Endothelial cell of umbilical vein (primary cell): ENCODE results near the gene EMP2.

Experiments used
- CTCF ChIP-seq, 2 donors: IDR thresholded peaks; 1 replicate in 1 of 2; 2 replicates in 1 of 2; pipeline ENCODE4 v1.5.1; 2011; ENCODE audit warnings: low read length in 2 of 2, mild to moderate bottlenecking in 2 of 2, moderate library complexity in 2 of 2, control low read depth in 1 of 2, inconsistent platforms in 1 of 2, low read depth in 1 of 2; ENCODE audit not compliant: insufficient read depth in 1 of 2; ENCODE audit errors: extremely low read depth in 1 of 2
- EZH2 ChIP-seq: IDR thresholded peaks from 2 replicates; pipeline ENCODE4 v1.6.1; 2012; ENCODE audit warnings: borderline replicate concordance, low read depth, mild to moderate bottlenecking, moderate library complexity, low read length, inconsistent platforms; ENCODE audit not compliant: severe bottlenecking
- JUN ChIP-seq: IDR thresholded peaks from 2 replicates; pipeline ENCODE4 v1.6.1; 2011; ENCODE audit warnings: borderline replicate concordance, low read depth; ENCODE audit not compliant: insufficient read length, insufficient read depth
- MAX ChIP-seq: IDR thresholded peaks from 2 replicates; pipeline ENCODE4 v1.6.1; 2011; ENCODE audit not compliant: insufficient read depth, insufficient read length
- MYC ChIP-seq: IDR thresholded peaks from one replicate; pipeline ENCODE4 v1.6.1; 2011; ENCODE audit warnings: mild to moderate bottlenecking, low read depth, low read length
- POLR2A ChIP-seq: IDR thresholded peaks from 2 replicates; pipeline ENCODE4 v1.6.1; 2012; ENCODE audit warnings: low read depth, mild to moderate bottlenecking, control low read depth, low read length
- POLR2AphosphoS5 ChIP-seq: IDR thresholded peaks from 2 replicates; pipeline ENCODE4 v1.6.1; 2012; ENCODE audit warnings: low read depth, mild to moderate bottlenecking, control low read depth, low read length, moderate library complexity; ENCODE audit not compliant: insufficient read depth

- no peak for TF ChIP-seq CTCF (IDR thresholded peaks at IDR 0.05; ENCODE audit: extremely low read depth in 1 of 2, insufficient read depth in 1 of 2, low read depth in 1 of 2, low read length in 2 of 2)
- no peak for TF ChIP-seq POLR2A
- TF ChIP-seq MYC = no peak
- TF ChIP-seq EZH2 = no peak
- TF ChIP-seq POLR2AphosphoS5 = no peak
- no peak for TF ChIP-seq MAX
- no peak for TF ChIP-seq JUN
Observed at GRCh38 chr16:10623059-10623458, 42.7 kb upstream of the EMP2 start.
